ENCODE data around the gene MS4A18. TPM values are rescaled to one million over a fixed set of nuclear protein-coding genes. Genes with fewer than 3 reads are reported as not detected.

Gene MS4A18
- total RNA-seq, 1 donor from 2014 or later = 0.75 TPM

GRCh38 chr11:60790726-60791125, 66.2 kb downstream of the MS4A18 start:
- Mint-ChIP-seq H3K4me3 (no peak overlapping the region), H3K4me1 (ENCODE audit: unreplicated experiment) (peaks cover 9% of the 10 kb centered on the region), H3K27me3 (peaks cover 21% of the 10 kb centered on the region), H3K9me3 (no peaks in the 10 kb centered on the region), H3K27ac (no peak overlapping the region), H3K36me3 (no peaks in the 10 kb centered on the region)
- TF ChIP-seq, protein P1, sequence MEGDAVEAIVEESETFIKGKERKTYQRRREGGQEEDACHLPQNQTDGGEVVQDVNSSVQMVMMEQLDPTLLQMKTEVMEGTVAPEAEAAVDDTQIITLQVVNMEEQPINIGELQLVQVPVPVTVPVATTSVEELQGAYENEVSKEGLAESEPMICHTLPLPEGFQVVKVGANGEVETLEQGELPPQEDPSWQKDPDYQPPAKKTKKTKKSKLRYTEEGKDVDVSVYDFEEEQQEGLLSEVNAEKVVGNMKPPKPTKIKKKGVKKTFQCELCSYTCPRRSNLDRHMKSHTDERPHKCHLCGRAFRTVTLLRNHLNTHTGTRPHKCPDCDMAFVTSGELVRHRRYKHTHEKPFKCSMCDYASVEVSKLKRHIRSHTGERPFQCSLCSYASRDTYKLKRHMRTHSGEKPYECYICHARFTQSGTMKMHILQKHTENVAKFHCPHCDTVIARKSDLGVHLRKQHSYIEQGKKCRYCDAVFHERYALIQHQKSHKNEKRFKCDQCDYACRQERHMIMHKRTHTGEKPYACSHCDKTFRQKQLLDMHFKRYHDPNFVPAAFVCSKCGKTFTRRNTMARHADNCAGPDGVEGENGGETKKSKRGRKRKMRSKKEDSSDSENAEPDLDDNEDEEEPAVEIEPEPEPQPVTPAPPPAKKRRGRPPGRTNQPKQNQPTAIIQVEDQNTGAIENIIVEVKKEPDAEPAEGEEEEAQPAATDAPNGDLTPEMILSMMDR (conservative IDR thresholded peaks at IDR 0.05) = no peak
- DNase-seq (ENCODE audit: extremely low spot score, unreplicated experiment) = no peak

GRCh38 chr11:60791153-60791933, 66.8 kb downstream of the MS4A18 start:
- H3K36me3 Mint-ChIP-seq = no peaks in the 10 kb centered on the region
- no peak overlapping the region for H3K27ac Mint-ChIP-seq
- H3K9me3 Mint-ChIP-seq = no peaks in the 10 kb centered on the region
- H3K4me3 Mint-ChIP-seq = no peak overlapping the region
- H3K4me1 Mint-ChIP-seq (ENCODE audit: unreplicated experiment) = peaks cover 4% of the 10 kb centered on the region
- DNase-seq (ENCODE audit: extremely low spot score, unreplicated experiment) = no peak
- TF ChIP-seq, protein P1 (conservative IDR thresholded peaks at IDR 0.05) = no peak
- H3K27me3 Mint-ChIP-seq = peaks cover 24% of the 10 kb centered on the region

DNA sequence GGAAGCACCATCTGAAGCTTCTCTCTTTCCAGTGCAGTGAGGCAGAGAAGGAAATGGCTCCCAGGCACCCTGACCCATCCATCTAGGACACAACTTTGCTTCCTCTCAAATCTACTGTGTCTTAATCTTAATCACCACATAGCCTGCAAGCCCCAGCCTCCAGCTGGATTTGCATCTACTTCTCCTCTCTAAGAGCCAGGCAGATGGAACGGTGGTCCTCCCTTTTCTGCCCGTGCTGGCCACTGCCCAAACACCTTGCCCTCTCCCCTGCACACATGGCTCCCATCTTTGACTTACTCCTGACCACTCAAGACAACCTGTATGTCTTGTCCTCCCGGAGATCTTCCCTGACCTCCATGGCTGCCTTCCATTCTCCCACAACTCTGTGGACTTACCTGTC, 68.0 kb downstream of the MS4A18 start:
- DNase-seq (ENCODE audit: extremely low spot score, unreplicated experiment) = no peak
- Mint-ChIP-seq H3K27ac (no peak overlapping the region), H3K4me1 (ENCODE audit: unreplicated experiment) (peaks cover under 1% of the 10 kb centered on the region), H3K4me3 (no peak overlapping the region), H3K36me3 (no peaks in the 10 kb centered on the region), H3K27me3 (peaks cover 24% of the 10 kb centered on the region), H3K9me3 (no peaks in the 10 kb centered on the region)
- TF ChIP-seq, protein P1 (conservative IDR thresholded peaks at IDR 0.05) = no peak

Other genes with a start within 250 kb of the MS4A18 start
- not detected in 2 replicates for gene MS4A12, start 231.9 kb upstream of the MS4A18 start, total RNA-seq (ENCODE audit: low replicate concordance)
- not detected in 2 replicates for gene MS4A13, start 209.3 kb upstream of the MS4A18 start, total RNA-seq (ENCODE audit: low replicate concordance)
- 2.7 and 2.8 TPM in 2 replicates for gene MS4A8, start 25.1 kb upstream of the MS4A18 start, total RNA-seq (ENCODE audit: low replicate concordance)
- 0.27 TPM in 1 of 2 replicates, not detected in the other for gene MS4A15, start 32.1 kb downstream of the MS4A18 start, total RNA-seq (ENCODE audit: low replicate concordance)
- gene MS4A10, start 60.6 kb downstream of the MS4A18 start, total RNA-seq (ENCODE audit: low replicate concordance) = not detected in 2 replicates
- 25.2 and 31.1 TPM in 2 replicates for gene CCDC86, start 117.4 kb downstream of the MS4A18 start, total RNA-seq (ENCODE audit: low replicate concordance)
- 2.6 and 7.9 TPM in 2 replicates for gene PTGDR2, start 131.2 kb downstream of the MS4A18 start, total RNA-seq (ENCODE audit: low replicate concordance)
- not detected in 2 replicates for gene ZP1, start 142.8 kb downstream of the MS4A18 start, total RNA-seq (ENCODE audit: low replicate concordance)
- gene PRPF19, start 181.9 kb downstream of the MS4A18 start, total RNA-seq (ENCODE audit: low replicate concordance) = 105 and 120 TPM in 2 replicates
- 83.0 and 97.5 TPM in 2 replicates for gene TMEM109, start 189.4 kb downstream of the MS4A18 start, total RNA-seq (ENCODE audit: low replicate concordance)
- gene TMEM132A, start 199.7 kb downstream of the MS4A18 start, total RNA-seq (ENCODE audit: low replicate concordance) = 162 and 218 TPM in 2 replicates
- gene SLC15A3, start 227.5 kb downstream of the MS4A18 start, total RNA-seq (ENCODE audit: low replicate concordance) = 2.3 and 3.5 TPM in 2 replicates
- gene CD6, start 247.0 kb downstream of the MS4A18 start, total RNA-seq (ENCODE audit: low replicate concordance) = 0.70 and 1.1 TPM in 2 replicates